HG02588 (cell line): ENCODE data around the gene AGPAT4.
"Not testable (repeated sequence)": the region's sequence is repeated elsewhere in the genome, so short reads cannot be mapped to it uniquely, and the experiment has no call there.

Source experiments
- ATAC-seq: cut with Tn5 transposase; IDR thresholded peaks from one replicate; pipeline ENCODE4 v1.9.1; 2021; ENCODE audit warnings: mild to moderate bottlenecking, moderate library complexity; ENCODE audit not compliant: unreplicated experiment

AGPAT4 gene

DNA sequence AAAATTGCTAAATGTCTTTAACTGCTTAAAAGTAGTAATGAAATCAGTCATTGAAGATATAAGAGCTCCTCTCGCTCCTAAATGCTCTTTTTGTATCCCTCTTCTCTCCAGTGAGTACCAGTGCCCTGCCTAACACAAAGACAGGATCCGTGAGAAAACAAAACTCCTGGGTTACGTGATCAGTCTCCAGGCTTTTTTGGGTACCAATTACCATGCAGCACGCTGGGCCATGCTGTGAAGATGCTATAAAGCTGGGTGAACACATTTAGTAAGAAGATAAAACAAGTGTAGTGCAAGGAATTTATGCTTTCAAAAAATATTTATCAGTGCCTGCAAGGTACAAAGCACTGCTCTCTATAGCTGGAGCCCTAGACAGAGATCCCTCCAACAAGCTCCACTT, 66.7 kb downstream of the AGPAT4 start:
- no peak for ATAC-seq

DNA sequence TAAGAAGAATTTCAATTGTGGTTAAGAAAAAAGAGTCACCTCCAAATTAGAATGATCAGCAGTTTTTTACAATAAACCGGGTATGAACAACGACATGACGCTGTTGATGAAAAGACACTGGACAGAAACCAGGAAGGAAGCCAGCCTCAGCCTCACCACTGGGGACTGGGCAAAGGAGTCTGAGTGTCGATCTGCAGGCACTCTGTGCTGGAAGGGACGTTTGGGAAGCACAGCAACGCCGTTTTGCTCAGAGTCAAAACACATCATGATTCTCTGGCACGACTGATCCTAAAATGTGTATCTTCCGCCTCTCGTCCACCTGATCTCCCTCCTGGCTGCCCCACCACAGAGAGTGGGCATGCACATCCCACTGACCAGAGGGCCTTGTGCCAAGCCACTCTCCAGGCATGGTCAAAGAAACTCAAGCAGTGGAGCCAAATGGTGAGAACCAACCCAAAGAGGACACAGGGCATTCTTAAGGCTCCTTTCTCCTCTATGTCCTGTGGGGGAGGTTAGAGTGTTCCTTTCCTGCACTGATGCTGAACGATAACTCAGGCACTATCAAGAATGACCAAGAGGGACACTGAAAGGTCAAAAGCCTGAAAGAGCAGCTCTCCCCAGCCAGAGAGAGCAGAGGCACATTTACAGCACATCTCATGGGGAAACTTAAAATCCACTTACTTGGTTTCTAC, 68.8 kb downstream of the AGPAT4 start:
- ATAC-seq: no peak

DNA sequence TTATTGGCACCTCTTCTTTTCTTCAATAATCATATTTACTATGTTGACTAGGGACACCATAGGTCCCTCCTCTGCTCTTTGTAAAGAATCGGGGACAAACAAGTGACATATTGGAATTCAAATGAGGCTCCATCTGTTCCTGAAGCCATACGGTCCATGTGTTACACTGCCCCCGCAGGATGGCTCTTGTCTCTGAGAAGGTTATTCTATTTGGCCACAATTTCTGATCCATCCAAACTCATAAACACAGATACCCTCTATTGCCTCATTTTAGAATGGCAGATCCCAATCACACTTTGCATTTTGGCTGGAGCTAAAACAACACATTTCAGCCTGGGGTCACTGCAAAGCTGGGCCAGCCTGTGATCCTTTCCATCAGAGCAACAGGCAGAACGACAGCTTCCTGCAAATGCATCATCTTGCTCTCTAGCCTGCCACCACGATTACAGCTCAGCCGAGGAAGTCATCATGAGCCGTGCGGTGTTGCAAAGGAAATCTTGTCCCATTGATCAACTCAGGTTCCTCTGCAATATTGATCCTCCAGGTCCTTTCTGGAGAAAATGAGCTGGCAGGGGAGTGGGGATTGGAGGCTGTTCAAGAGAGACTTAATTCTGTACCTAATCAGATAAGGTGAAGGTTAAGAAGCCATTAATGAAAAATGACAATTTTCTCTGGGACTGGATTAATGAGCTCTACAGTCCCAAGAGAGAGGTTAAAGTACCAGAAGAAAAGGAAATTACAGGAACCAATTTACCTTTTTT, 73.1 kb downstream of the AGPAT4 start:
- ATAC-seq: no peak

- no peak for ATAC-seq
Observed at GRCh38 chr6:161199850-161200249, 74.0 kb downstream of the AGPAT4 start.

GRCh38 chr6:161198783-161199460, 74.9 kb downstream of the AGPAT4 start:
- no peak for ATAC-seq

DNA sequence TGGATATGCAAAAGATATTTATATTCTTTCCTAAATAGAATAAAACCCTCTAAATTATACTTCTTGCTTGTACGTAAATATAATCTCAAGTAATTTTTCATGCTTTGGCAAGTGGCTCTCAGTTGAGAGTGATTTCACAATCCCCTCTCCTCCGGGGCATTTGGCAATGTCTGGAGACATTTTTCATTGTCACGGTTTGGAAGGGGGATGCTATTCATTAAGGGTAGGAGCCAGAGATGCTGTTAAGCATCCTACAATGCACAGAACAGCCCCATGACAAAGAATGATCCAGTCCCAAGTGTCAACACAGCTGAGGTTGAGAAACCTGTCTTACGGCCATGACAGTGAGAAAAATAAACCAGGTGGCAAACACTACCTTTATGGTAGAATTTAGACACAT, 75.7 kb downstream of the AGPAT4 start:
- ATAC-seq: no peak

GRCh38 chr6:161195386-161195785, 78.5 kb downstream of the AGPAT4 start:
- no peak for ATAC-seq

- no peak for ATAC-seq
Observed at GRCh38 chr6:161194374-161194773, 79.5 kb downstream of the AGPAT4 start.

DNA sequence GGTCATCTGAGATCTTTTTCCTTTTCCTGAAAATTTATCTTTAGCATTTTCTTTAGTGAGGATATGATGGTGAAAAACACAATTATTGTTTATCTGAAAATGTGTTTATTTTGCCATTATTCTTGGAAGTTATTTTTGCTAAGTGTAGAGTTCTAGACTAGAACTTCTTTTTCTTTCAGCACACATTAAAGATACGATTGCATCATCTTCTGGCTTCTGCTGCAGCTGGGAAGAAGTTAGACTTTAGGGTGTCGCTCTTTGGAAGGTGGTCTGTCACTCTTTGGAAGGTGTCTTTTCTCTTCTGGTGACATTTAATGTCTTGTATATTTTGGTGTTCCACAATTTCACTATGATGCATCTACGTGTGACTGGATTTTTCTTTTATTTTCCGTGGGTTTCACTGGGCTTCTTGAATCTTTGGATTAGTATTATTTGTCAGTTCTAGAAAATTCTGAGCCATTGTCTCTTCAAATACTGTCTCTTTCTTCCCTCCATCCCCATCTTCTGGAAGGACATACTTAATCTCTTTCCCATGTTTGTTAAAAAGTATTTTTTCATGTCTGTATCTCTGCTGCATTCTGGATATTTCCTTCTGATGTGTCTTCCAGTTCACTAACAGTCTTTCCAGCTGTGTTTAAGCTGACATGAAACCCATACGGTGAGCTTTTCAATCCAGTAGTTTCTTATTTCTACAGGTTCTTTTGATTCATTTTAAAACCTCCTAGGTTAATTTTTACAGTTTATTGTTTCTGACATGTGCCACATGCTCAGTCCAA, 81.0 kb downstream of the AGPAT4 start:
- ATAC-seq: no peak

- ATAC-seq: no peak
Observed at GRCh38 chr6:161191671-161192070, 82.2 kb downstream of the AGPAT4 start.

GRCh38 chr6:161191007-161191406, 82.9 kb downstream of the AGPAT4 start:
- ATAC-seq: no peak

DNA sequence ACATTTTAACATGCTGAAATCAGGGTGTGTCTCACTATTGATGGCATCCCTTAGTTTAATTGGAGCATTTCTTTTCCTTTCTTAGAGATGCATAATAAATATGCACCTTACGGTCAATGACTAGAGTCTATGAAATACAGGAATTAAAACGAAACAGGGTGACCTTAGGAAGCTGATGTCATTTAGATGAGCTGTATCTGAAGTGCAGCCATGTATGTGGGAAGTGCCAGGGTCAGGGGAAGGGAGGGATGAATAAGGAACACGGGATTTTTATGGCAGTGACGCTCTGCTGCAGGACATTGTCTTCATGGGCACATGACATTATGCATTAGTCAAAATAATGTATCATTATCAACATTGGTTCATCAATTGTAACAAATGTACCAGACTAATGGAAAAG, 84.0 kb downstream of the AGPAT4 start:
- ATAC-seq: no peak

GRCh38 chr6:161188547-161189465, 85.1 kb downstream of the AGPAT4 start:
- no peak for ATAC-seq

DNA sequence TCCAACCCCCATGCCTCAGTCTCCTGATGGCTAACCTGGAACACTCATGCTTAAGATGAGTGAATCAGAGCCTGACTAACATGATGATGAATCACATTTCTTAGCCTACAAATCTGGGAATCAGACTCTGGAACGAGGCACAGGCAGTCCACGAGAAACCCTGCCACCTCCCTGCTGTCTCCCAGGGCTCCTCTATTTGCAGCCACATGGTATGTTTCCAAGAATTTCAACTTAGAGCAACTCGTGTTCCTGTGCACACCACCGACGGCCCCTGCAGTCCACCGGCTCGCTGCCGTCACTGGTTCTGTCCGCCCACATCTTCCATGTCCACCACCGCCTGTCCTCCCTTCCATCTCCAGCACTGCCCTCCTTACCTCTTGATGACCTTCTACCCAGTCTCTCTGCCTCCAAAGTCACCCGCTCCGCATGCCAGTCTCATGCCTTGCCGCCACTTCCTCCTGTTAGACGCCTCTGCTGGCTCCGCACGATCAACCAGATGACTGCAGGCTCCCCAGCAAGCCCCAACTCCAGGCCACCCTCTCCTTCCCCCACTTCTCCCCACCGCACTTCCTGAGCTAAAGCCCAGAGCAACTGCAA, 87.6 kb downstream of the AGPAT4 start:
- no peak for ATAC-seq

DNA sequence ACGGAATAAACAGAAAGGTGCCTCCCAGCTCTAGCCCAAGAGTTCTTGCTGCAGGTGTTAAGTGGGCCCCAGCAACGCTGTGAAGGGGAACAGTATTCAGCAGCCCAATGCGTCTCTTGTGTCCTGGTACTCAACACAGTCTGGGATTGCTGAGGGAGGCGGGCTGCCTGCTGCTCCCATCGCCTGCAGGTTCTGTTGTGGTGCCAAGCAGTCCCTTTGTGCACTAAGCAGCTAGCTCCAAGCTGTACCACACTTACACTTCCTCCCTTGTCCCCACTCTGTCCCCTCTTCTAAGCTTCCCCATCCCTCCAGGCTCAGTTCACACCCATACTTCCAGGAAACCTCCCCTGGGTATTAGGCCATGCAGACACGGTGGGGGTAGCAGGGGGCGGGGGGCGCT, 92.7 kb downstream of the AGPAT4 start:
- ATAC-seq: no peak

DNA sequence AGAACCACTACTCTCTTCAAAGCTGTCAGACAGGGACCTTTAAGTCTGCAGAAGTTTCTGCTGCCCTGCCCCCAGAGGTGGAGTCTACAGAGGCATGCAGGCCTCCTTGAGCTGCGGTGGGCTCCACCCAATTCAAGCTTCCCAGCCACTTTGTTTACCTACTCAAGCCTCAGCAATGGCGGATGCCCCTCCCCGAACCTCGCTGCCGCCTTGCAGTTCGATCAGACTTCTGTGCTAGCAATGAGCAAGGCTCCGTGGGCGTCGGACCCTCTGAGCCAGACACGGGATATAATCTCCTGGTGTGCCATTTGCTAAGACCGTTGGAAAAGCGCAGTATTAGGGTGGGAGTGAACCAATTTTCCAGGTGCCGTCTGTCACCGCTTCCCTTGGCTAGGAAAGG, 95.7 kb downstream of the AGPAT4 start:
- ATAC-seq: not testable (repeated sequence)

- ATAC-seq: not testable (repeated sequence)
Observed at GRCh38 chr6:161176428-161176827, 97.4 kb downstream of the AGPAT4 start.

DNA sequence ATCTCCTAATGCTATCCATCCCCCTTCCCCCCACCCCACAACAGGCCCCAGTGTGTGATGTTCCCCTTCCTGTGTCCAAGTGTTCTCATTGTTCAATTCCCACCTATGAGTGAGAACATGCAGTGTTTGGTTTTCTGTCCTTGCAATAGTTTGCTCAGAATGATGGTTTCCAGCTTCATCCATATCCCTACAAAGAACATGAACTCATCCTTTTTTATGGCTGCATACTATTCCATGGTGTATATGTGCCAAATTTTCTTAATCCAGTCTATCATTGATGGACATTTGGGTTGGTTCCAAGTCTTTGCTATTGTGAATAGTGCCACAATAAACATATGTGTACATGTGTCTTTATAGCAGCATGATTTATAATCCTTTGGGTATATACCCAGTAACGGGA, 101.1 kb downstream of the AGPAT4 start:
- ATAC-seq: not testable (repeated sequence)

- ATAC-seq: no peak
Observed at GRCh38 chr6:161171207-161171606, 102.7 kb downstream of the AGPAT4 start.

- ATAC-seq: no peak
Observed at GRCh38 chr6:161169696-161170095, 104.2 kb downstream of the AGPAT4 start.
